HG03060 (cell line): ENCODE measurements around the gene ZBTB7C.

Source experiments
- ATAC-seq: cut with Tn5 transposase; IDR thresholded peaks from one replicate; pipeline ENCODE4 v1.9.1; 2021; ENCODE audit warnings: low read depth, moderate number of reproducible peaks; ENCODE audit not compliant: unreplicated experiment

The ZBTB7C gene

DNA sequence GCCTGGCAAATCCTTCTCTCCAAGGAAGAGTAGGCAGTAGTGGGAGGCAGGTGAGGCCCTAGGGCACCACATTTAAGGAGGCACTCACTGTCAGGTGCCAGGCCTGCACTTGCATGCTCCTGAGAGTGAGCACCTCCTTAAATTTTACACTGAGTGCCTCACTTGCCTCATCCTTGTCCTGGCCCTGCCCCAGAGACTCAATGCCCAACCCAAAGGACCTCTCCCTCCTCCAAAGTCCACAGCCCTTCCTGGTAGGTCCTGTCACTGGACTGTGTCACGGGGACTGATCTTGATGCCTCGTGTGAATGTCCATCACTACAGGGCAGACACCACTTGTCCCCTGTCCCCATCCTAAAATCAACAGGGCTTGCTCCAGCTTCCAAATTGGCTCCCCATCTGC lies 235.6 kb downstream of the ZBTB7C start:
- ATAC-seq = no peak

DNA sequence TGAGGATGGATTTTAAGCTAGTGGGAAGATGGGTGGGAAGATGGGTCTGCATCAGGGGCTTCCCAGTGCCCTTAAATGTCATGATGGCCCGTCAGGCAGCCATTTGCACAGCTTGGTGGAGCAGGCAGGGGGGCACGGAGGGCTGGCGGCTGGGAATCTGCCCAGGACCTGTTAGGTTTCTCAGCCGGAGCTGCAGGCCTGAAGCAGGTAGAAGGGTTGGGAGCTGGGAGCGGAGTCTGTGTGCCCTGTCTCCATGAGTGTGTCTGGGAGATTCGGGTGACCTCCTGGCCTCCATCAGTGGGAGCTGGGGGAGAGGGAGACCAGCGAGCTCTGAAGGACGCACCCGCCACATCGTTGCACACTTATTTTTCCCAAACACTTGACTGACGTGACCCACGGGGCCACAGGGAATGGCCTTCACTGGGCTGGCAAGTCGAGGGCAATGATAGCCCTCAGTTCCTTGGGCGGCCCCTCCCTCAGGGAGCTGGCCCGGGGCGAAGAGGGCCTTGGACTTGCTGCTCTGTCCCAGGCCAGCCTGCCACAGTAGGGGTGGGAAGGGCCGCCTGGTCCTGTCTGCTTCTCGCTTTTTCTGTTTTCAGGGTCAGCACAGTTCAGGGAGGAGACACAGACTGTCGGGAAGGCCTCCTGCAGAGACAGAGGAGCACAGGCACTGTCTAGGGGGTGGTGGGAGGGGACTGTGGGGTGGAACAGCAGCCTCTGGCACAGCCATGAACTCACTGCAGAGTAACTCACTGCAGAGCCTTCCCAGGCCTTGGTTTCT lies 236.8 kb downstream of the ZBTB7C start:
- ATAC-seq = no peak

DNA sequence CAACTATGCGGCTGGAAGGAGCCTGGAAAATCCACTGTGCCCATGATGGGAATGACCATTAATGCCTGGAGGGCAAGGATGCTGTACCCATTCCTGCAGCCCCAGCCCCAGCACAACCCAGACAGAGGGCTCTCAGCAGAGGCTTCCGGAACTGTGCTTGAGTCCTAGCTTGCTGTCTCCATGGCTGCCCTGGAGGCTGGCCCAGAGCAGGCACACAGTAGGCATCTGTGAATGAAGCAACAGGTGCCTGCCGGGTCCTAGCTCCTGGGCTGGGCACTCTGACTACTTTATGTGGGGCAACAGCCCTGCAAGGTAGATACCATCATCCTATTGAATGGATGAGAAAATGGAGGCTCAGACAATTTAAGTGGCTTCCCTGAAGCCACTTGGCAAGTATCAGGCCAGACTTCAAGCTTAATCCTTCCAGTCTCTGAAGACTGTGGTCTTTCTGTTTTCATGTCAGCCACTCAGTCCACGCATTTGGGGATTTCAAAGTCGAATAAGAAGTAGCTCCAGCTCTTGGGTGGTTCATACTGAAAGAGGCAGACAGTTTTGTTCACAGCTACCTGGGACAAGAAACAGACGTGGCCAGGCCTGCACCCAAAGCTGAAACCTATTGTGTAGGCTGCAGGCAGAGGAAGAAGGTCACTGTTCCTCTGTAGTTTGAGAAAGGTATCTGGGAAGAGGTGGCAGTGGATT lies 237.5 kb downstream of the ZBTB7C start:
- no peak for ATAC-seq

DNA sequence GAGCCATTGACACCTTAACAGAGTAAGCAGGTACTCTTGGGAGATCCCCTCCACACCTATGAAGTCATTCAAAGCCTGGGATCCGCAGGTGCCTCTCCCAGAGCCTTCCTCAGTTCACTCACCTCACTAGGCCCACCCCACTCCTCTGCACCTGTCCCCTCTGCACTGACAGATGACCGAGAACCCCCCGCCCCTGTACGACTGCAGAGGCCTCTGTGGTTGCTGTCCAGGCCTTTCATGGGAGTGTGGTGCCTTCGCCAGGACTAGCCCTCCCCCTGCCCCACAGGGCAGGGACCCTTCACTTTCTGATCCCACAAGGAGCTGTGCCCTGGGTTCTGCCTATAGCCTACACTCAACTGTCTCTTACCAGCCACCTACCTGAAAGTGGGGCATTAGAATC lies 238.5 kb downstream of the ZBTB7C start:
- no peak for ATAC-seq

DNA sequence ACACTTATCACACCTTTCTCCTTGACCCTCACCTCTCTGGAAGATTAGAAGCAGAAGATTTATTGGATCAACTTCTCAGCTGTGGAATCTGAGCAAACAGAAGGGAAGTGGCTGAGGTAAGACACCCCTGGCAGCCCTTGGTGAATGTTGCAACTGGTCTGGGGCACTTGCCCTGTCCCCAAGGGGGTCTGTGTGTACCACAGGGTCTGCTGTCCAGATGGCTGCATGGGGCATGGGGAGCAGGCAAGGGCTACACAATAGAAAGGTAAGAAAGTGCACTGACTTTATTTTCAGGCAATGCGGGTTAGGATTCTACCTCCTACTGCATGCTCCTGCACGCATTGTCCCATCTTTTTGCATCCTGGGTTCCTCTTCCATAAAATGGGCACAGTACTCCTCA lies 240.3 kb downstream of the ZBTB7C start:
- ATAC-seq = no peak

DNA sequence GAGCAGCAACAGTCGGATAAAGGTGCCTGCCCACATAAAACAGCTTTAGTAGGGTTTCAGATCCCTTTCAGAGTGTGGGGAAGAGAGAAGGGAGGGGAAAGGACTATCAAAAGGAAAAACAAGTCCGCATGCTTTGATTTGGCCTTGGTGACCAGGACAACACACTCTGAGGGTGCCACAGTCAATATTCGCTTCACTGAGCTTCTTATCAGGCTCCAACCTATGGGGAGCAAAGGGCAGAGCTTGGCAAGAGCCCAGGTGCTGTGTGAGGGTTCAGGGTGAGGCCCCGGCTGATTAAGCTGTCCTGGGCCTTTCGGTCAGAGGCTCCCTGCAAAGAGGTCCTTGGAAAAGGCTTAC lies 241.3 kb downstream of the ZBTB7C start:
- ATAC-seq = no peak

DNA sequence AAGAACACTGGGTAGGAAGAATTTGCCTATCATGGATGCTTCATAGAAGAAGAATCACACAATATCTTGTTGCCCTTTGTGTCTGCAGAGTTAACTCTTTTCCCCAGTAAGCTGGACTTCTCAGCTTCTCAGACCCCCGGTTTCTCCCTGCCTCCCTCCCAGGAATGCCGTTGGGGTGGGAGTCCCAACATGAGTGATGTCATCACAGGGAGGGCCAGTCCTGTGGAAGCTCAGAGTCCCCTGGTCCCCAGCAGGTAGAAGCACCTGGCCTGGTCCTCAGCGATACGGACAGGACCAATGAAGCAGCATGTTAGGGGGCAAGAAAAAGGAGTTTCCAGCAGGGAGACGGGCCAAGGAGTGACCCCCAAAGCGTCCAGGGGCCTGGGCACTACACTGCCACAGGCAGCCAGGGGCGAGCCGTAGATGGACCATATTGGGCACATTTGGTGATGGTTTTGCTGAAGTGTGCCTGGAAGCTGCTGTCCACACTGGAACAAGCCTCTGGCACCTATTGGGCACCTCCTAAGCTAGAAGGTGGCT lies 242.8 kb downstream of the ZBTB7C start:
- no peak for ATAC-seq

DNA sequence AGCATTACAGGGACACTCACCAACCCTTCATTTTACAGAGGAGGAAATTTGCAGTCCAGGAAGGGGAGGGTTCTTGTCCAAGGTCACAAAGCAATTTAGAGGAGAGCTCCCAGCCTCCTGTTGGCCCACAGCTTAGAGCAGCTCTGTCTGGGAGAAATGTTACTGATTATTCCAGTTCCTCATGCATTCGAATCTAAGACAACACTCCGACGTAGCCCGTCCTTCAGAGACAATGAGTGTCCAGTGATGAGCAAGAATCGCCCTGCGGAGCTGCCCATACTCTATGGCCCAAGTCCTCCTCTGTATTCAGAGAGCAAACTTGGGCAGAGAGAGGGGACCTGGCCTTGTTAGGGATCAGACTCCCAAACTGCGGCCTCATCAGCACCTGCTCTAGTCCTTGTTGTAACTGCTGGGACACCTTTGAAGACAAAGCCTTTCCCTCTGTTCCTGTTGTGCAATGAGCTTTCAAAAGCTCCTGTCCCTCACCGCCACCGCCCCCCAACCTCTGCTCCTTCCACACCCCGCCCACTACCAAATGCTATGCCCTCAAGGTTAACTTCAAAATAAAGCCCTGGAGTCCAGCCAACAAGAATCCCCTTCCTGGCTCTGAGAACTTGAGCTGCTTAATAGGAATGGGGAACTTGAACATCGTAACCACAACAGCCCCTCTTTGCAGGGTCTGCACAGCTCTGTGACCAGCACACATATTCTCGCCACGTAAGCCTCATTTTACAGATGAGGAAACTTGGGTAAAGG lies 243.9 kb downstream of the ZBTB7C start:
- ATAC-seq = no peak

DNA sequence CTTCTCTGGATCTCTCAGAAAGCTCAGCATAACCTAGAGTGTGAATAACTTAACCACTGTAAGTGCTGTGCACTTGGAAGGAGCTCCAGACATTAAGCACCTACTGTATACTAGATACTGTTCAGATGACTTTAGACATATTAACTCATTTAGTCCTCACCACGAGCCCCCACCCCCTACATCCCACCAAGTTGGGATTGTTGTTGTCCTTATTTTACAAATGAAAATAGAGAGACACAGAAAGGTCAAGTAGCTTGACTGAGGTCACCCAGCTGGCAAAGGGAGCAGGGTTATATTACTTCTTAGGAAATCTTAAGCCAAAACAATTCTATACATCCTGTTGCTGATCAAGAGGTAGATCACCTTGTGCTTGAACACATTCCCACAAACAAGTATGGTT lies 244.5 kb downstream of the ZBTB7C start:
- ATAC-seq = no peak

DNA sequence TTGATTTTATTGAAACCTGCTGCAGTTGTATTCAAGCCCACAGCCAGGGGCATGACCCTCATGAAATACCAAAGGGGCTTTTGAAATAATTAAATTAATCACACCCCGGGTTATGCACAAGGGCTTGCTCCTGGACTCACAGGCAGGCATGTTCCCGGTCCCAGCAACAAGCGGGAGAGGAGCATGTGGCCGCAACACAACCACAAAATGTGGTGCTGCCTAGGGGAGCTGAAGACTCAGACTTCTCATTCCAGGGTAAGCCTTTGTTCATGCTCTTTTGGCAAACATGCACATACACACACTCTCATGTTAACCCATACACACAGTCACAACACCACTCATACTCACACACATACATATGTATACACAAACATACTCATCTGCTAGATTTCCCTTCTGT lies 245.1 kb downstream of the ZBTB7C start:
- ATAC-seq = no peak

DNA sequence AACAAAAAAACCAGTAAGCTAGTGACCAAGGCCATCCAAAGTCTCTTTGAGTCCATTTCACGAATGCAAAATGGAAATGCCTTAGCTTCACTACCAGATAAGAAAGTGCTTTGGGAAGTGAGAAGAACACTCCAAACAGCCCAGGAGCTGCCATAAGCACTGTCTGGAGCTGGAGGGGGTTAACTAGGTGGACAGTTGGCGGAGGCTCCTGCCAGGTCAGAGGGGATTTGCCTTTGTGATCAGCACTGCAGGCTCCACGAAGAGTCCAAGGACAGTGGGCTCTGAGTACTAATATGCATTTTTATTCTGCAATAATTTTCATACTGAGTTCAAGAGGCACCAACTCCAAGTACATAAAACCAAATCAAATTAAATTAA lies 245.5 kb downstream of the ZBTB7C start:
- no peak for ATAC-seq

DNA sequence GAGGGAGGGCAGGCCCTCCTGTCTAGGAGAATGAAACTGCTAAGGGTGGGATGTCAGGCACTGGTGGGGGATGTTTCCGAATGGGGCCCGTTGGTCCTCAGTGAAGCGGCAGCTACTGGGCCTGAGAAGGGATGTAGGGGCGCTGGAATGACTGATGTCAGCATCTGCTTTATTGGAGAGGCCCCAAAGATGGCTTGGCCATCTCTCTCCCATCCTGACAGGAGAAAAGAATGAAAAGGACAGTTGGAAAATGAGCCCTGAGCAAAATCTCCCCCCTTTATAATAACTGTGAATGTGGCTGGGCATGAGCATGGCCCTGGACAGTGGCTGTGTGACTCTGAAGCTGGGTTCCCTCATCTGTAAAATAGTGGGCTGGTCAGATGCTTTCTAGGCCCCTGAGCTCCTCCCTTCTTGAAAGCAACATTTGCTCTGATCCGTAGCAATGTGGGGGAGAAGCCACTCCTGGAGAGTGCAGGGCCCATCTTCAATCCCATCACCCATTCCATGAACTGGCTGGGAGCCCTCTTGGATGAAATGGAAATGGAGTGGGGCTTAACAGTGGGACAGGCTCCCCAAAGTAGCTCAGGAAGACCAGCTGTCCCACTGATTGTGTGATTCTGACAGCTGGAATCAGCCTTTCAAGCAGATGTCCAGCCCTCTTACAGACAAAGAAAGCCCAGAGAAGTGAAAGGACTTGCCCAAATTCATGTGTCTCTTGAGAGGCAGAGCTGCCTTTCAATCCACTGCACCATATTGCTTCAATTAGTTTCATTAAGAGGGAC lies 246.0 kb downstream of the ZBTB7C start:
- ATAC-seq = no peak

DNA sequence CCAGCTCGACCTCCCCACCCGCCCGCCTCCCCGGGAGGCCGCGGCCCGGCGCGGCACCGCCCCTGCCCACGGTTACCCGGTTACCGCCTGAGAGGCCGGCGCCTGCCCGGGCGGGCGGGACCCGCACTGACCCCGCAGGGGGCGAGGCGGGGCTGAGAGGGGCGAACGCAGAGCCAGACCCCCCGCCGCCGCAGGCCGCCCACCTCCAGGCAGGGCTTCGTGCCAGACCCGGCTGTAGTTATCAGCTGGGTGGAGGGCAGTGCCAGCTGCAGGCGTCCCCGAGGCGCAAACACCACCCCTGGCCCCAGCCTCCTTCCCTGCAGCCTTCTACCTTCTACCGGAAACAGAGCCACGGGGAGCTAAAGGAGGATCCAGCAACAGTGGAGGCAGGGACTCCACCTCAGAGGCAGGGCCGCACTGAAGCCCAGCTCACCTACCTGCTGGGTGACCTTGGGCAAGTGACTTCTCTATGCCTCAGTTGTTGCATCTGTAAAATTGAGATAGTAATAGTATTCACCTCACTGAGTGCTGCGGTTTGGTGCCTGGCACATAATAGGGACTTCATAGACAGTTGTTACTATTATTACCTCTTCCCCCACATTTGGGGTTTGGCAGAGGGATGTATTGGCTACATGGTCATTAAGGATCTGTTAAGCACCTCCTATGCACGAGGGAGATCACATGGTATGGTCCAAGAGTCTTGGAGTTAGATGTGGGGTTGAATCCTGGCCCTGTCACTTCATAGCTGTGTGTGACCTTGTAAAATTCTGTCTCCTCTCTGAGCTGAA lies 247.1 kb downstream of the ZBTB7C start:
- ATAC-seq = no peak

DNA sequence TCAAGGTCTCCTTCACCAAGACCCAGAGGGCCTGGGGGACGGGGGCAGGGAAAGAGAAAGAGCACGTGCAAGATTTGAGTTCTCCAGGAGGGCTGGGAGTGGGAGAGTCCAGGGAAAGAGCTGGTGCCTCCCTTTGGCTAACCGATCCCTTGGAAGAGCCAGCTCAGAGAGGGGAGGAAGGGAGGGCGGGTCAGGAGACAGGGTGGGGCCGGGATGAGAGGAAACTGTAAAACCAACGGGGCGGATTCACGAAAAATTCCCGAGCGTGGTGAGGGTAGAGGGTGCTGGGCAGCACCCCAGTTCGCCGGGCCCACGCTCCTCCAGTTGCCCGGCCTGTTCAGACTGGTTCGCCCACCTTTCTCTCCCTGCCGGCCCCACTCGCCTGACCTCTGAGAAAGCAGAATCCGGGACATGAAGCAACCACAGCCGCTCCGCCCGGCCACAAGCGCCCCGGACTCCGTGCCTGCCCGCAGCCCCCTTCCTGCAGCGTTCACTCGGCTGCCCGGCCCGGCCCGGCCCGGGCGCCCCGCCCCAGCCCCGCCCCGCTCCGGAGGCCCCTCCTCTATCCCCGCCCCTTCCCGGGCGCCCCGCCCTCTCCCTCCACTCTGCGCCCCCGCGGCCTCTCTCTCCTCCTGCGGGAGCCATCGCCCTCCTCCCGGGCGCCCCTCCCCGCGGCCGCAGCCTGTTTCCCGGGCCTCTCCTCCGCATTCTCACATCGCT lies 247.8 kb downstream of the ZBTB7C start:
- no peak for ATAC-seq

DNA sequence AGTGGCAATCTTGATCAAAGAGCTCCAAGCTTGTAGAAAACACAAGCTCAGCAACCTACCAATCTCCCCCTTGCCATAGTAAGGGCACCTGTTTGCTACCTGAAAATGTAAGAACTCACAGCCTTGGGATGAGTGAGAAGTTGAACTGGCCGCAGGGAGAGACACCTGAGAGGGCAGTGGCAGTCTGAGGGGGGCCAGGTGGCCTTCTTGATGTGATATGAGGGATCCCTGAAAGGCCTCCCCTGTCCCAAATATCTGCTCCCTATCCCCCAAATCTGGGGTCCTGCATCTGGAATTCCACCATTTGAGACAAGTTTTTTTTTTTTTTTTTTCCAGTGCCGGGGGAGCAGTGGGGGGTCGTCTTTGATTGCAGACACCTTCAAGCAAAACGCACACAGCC lies 248.6 kb downstream of the ZBTB7C start:
- ATAC-seq = no peak

DNA sequence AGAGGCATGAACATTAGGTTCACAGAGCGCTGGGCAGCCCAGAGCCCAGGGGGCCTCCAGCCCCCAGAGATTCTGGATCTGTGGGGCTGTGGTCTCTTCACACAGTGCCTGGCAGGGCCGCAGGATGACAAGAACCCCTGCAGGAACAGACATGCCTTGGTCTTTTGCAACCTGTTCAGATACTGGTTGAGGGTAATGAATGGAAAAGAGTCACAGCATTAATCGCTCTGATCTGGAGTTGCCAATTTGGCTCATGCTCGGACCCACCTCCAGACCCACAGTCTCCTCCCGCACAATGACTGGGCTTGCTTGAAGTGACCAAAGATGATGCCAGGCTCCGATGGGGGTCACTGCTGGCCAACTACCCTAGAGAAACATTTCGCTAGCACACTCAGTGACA lies 249.4 kb downstream of the ZBTB7C start:
- ATAC-seq = no peak

DNA sequence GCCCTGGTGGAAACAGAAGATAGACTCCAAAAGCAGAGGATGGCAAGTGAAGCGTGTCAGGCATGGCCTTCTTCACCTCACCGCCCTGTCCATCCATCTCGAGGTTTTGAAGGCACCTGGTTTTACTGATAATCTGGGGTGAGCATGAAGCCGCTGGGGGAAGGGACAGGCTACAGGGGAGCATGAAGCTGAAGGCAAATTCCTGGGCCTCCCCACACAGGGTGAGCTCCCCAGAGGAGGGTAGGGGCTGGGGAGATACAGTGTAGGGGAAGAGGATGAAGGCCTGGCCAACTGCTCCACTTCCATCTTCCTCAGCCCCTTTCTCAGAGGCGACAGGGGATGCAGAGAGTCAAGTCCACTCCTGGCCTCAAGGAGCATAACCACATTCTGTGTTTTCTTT lies 250.5 kb downstream of the ZBTB7C start:
- ATAC-seq = no peak

DNA sequence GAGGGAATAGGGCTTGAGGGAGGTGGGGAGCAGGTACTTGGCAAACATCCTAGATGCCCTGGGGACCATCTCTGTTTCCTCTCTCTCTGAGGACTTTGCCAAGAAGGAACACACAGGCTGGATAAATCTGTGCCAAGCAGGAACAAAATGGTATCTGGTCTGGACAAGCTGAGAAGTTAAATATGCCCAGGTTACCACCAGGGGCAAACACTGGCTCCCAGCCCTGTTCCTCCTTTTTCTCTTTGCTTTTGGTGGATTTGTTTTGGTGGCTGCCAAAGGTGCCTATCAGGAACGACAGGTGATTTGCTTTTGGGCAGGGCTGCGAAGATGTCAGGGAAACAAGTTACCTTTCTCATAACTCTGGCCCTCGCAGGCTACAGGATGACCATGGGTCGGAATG lies 251.2 kb downstream of the ZBTB7C start:
- ATAC-seq = no peak

DNA sequence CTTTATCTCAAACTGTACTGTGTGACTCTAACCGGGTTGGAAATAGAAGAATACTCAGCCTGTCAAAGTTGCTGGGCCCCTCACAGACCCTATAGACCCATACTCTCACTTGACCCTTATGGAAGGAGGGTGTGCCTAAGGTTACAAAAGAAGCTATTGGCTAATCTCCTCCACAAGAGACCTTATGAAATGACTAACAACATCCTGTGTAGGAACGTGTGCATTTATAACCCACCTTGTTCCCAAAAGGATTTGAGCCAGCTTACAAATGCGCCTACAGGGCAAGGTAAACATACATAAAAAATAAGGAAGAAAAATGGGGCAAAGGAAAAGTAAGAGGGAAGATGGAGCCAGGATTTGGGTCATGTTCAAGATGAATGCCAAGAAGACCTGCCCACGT lies 253.3 kb downstream of the ZBTB7C start:
- no peak for ATAC-seq
